Keratinocyte (primary cell): ENCODE results near the gene ADAM19. TPM values are rescaled to one million over a fixed set of nuclear protein-coding genes. Genes with fewer than 3 reads are reported as not detected.

Experiments used
- DNase-seq: peaks from one replicate; pipeline ENCODE4 v3.0.0-alpha.2; 2011; ENCODE audit warnings: low read depth, missing footprints, low spot score
- FAIRE-seq: peaks from 2 replicates; lab custom pipeline; 2011; peaks lifted over from hg19 to GRCh38; lab: Jason Lieb, UNC
- H2AFZ ChIP-seq: 2 replicates; pipeline ENCODE4 v1.6.0; 2012; ENCODE audit warnings: low read length, control low read depth, inconsistent platforms; ENCODE audit not compliant: control insufficient read depth
- H3K27ac ChIP-seq: 2 replicates; pipeline ENCODE4 v1.5.1; 2011; ENCODE audit warnings: low read length; ENCODE audit not compliant: control insufficient read depth, insufficient read depth
- H3K27me3 ChIP-seq: 3 replicates; pipeline ENCODE4 v1.6.0; 2011; ENCODE audit warnings: low read length; ENCODE audit not compliant: control insufficient read depth, insufficient read depth; ENCODE audit errors: extremely low read depth
- H3K36me3 ChIP-seq, 2 experiments: 2 replicates in 1 of 2; 3 replicates in 1 of 2; pipeline ENCODE4 v1.5.1; 2011; ENCODE audit warnings: low read length in 2 of 2, mild to moderate bottlenecking in 1 of 2; ENCODE audit not compliant: control insufficient read depth in 2 of 2, insufficient read depth in 2 of 2; ENCODE audit errors: extremely low read depth in 1 of 2
- H3K4me1 ChIP-seq: 3 replicates; pipeline ENCODE4 v1.5.1; 2011; ENCODE audit warnings: low read length; ENCODE audit not compliant: control insufficient read depth, insufficient read depth; ENCODE audit errors: extremely low read depth
- H3K4me2 ChIP-seq: 3 replicates; pipeline ENCODE4 v1.6.0; 2011; ENCODE audit warnings: low read depth, low read length; ENCODE audit not compliant: control insufficient read depth, insufficient read depth; ENCODE audit errors: extremely low read depth
- H3K4me3 ChIP-seq, 3 experiments: fragments of 200-600 bp in 1 of 3; sonication (generic) in 1 of 3; 2 replicates in 2 of 3; 3 replicates in 1 of 3; pipeline ENCODE4 v1.5.1; 2011 to 2016; ENCODE audit warnings: low read length in 3 of 3, mild to moderate bottlenecking in 3 of 3, control low read depth in 2 of 3, inconsistent platforms in 1 of 3, low read depth in 1 of 3, mixed read lengths in 1 of 3, mixed run types in 1 of 3, moderate library complexity in 1 of 3; ENCODE audit not compliant: control insufficient read depth in 2 of 3, insufficient read depth in 2 of 3; ENCODE audit errors: extremely low read depth in 1 of 3
- H3K79me2 ChIP-seq: 2 replicates; pipeline ENCODE4 v1.6.0; 2012; ENCODE audit warnings: low read length; ENCODE audit not compliant: control insufficient read depth, insufficient read depth
- H3K9ac ChIP-seq: 3 replicates; pipeline ENCODE4 v1.6.0; 2011; ENCODE audit warnings: low read length; ENCODE audit not compliant: control insufficient read depth, insufficient read depth; ENCODE audit errors: extremely low read depth
- H3K9me1 ChIP-seq: 3 replicates; pipeline ENCODE4 v1.6.0; 2011; ENCODE audit warnings: low read length; ENCODE audit not compliant: control insufficient read depth, insufficient read depth; ENCODE audit errors: extremely low read depth
- H3K9me3 ChIP-seq: 2 replicates; pipeline ENCODE4 v1.5.1; 2012; ENCODE audit warnings: low read depth, low read length; ENCODE audit not compliant: control insufficient read depth
- H4K20me1 ChIP-seq: 3 replicates; pipeline ENCODE4 v1.6.0; 2011; ENCODE audit warnings: low read length; ENCODE audit not compliant: control insufficient read depth, insufficient read depth; ENCODE audit errors: extremely low read depth
- CTCF ChIP-seq, 3 experiments: IDR thresholded peaks in 1 of 3; conservative IDR thresholded peaks in 1 of 3; optimal IDR thresholded peaks in 1 of 3; 2 replicates in 2 of 3; 3 replicates in 1 of 3; pipeline versions ENCODE3 to v1.5.1; 2011; ENCODE audit warnings: low read length in 3 of 3, mild to moderate bottlenecking in 3 of 3, moderate library complexity in 2 of 3, control low read depth in 1 of 3, inconsistent platforms in 1 of 3; ENCODE audit not compliant: insufficient read depth in 2 of 3; ENCODE audit errors: extremely low read depth in 1 of 3
- EZH2 ChIP-seq: IDR thresholded peaks from one replicate; pipeline ENCODE4 v1.6.1; 2012; ENCODE audit warnings: inconsistent platforms, mild to moderate bottlenecking, low read length, moderate library complexity
- dilution Hi-C: fragments of 300-500 bp; cut with MboI; formaldehyde crosslinking; loops from one replicate; pipeline ENCODE4 v1.7.0; 2020; ENCODE audit warnings: low sequenced_read_pairs; ENCODE audit not compliant: extremely low pct_ligation_motif_present
- polyA plus RNA-seq, 5 experiments: library from polyadenylated mRNA; depleted of rRNA in 3 of 5; stranded (reverse) in 3 of 5; stranded (forward) in 1 of 5; unstranded in 1 of 5; fragments of >200 nt; gene quantifications; 1 replicate in 1 of 5; 2 replicates in 3 of 5; 3 replicates in 1 of 5; pipeline versions ENCODE4 v1.2.1 to v1.2.3, GENCODE V29; 2011 to 2012; ENCODE audit warnings: missing spikeins in 2 of 5, low read depth in 1 of 5, low replicate concordance in 1 of 5

Gene ADAM19
- polyA plus RNA-seq, 1 donor (not counting 4 experiments of a cell fraction or from before 2014, with no cell fraction given): 22.7 TPM

DNA sequence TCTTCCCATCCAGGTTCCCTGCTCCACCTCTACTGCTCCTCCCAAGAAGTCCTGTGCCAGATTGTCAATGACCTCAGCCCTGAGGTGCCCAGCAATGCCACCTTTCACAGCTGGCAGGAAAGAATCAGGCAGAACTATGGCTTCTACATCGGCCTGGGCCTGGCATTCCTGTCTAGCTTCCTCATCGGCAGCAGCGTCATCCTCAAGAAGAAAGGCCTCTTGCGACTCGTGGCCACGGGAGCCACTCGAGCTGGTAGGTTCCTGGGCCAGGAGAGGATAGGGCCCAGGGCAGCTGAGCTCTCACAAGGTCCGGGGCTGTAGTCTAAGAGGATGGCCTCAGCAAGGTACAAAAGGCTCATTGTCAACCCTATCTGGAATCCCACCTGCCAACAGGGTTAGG lies 112.5 kb downstream of the ADAM19 start:
- DNase-seq: no peak
- no peak overlapping the region for H2AFZ ChIP-seq
- H3K79me2 ChIP-seq: no peaks in the 10 kb centered on the region
- peak overlapping the region in 2 of 3 experiments; percentile 25 to 41 for H3K4me3 ChIP-seq
- H3K27me3 ChIP-seq: no peaks in the 10 kb centered on the region
- no peaks in the 10 kb centered on the region for H4K20me1 ChIP-seq
- peaks cover 45% of the 10 kb centered on the region for H3K4me1 ChIP-seq
- H3K36me3 ChIP-seq: peaks cover 1 to 34% of the 10 kb centered on the region in 2 experiments
- FAIRE-seq: peak; percentile 13
- H3K9me1 ChIP-seq: no peaks in the 10 kb centered on the region
- H3K9ac ChIP-seq: peak overlapping the region; percentile 75
- TF ChIP-seq EZH2 (no peak), CTCF (optimal IDR thresholded peaks at IDR 0.05 in 1 of 3, IDR thresholded peaks at IDR 0.05 in 1 of 3, conservative IDR thresholded peaks at IDR 0.05 in 1 of 3; ENCODE audit: extremely low read depth in 1 of 3, insufficient read depth in 2 of 3, low read length in 3 of 3) (no peak)
- H3K4me2 ChIP-seq: peak overlapping the region; percentile 68
- dilution Hi-C loops: no loop called here
- H3K27ac ChIP-seq: peak overlapping the region; percentile 98
- no peaks in the 10 kb centered on the region for H3K9me3 ChIP-seq

DNA sequence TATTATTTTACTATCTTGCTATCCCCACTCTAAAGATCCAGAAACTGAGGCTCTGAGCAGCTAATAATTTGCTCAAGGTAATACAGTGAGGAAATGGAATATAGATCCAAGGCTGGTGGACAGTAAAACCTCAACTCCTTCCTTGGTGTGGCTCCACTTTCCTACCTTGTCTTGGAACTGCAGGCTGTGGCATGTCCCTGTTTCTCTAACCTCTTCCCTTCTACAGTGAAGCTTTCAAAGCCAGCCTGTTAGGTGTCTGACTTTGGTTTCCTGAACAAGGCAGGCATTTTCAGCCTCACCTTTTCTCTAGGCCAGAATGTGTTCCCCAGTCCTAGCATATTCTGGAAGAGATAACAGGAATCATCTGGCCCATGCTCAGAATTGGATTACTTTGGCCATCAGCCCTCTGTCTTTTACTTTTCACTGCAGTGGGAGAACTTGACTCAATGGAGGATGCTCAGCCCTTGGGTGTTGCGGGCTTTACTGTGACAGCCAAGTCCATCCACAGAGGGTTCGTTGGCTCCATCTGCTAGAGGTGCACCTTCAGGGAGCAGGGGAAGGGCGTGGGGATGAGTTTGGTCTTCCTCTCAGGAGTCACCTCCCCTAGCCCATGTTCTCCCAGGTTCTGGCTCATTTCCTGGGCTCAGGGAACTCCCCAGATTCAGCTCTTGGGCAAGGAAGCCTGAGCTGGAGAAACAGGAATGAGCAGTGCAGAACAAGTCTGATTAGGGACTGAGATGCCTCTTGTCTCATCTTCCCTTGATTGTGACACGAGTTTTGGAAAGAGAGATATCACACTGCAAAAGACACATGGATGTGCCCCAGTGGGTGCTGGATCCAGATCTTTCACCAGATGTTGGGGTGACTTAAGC lies 114.4 kb downstream of the ADAM19 start:
- H3K9ac ChIP-seq: peak overlapping the region; percentile 81
- H3K27ac ChIP-seq: peak overlapping the region; percentile 98
- TF ChIP-seq EZH2 (no peak), CTCF (optimal IDR thresholded peaks at IDR 0.05 in 1 of 3, IDR thresholded peaks at IDR 0.05 in 1 of 3, conservative IDR thresholded peaks at IDR 0.05 in 1 of 3; ENCODE audit: extremely low read depth in 1 of 3, insufficient read depth in 2 of 3, low read length in 3 of 3) (no peak)
- peak overlapping the region; percentile 97 for H3K4me2 ChIP-seq
- H3K9me3 ChIP-seq: no peaks in the 10 kb centered on the region
- H3K4me1 ChIP-seq: peaks cover 45% of the 10 kb centered on the region
- H3K36me3 ChIP-seq: peaks cover 0 to 24% of the 10 kb centered on the region in 2 experiments
- peak overlapping the region; percentile 61 for H2AFZ ChIP-seq
- dilution Hi-C loops: no loop called here
- DNase-seq (no peak), FAIRE-seq (peak; percentile 95)
- peak overlapping the region; percentile 59 to 80 (median 80) for H3K4me3 ChIP-seq
- H3K79me2 ChIP-seq: no peaks in the 10 kb centered on the region
- no peaks in the 10 kb centered on the region for H4K20me1 ChIP-seq
- no peaks in the 10 kb centered on the region for H3K9me1 ChIP-seq
- no peaks in the 10 kb centered on the region for H3K27me3 ChIP-seq
